LoVo (cell line): Measurements from ENCODE around the gene ZCWPW2.

Experiments used
- DNase-seq: peaks from one replicate; pipeline ENCODE4 v3.0.0-alpha.2; 2016; ENCODE audit warnings: low spot score

ZCWPW2 gene, protein sequence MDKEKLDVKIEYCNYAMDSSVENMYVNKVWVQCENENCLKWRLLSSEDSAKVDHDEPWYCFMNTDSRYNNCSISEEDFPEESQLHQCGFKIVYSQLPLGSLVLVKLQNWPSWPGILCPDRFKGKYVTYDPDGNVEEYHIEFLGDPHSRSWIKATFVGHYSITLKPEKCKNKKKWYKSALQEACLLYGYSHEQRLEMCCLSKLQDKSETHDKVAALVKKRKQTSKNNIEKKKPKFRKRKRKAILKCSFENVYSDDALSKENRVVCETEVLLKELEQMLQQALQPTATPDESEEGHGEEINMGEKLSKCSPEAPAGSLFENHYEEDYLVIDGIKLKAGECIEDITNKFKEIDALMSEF

DNA sequence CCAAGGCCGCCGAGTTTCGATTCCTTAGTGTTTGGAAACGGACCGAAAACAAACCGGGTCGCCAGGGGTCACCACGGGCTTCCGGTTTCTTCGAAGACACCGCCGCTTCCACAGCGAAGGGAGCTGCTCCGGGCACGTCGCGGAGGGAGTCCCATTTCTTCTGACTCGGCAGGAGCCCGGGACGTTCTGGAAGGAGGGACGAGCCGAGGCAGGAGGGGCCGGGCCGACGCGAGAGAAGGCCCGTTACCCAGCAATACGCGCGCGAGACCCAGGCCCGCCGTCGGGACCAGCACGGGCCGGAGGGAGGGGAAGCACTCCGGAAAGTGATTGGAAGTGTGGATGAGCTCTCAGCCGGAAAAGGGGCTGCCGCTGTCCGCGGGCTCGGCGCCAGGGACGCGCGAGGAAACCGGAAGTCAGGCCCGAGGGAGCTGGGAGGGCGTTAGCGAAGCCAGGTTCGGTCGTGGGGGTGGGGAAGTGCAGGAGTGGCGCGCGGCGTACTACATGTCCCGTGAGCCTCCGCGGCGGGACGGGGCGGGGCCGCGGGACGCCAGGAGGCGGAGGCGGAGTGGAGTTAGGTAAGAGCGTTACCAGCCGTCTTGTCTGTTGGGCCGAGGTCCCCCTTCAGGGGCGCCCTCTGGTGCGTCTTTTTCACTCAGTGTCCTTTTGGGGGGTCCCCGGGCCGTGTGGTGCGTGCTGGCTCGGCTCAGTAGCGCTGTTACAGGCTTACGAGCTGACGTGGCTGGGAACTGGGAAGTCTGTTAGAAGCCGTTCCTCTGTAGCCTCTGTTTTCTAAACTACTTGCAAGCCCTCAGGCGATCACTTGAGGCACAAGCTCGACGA lies at the start of gene ZCWPW2, which contains the start of gene AZI2:
ZCWPW2 (plus strand) TSS at position 93 of the 840 bp plus-strand sequence. CDS start 64,348 bp downstream, outside the sequence.
AZI2 (minus strand) TSS at position 196 of the 840 bp plus-strand sequence. CDS start 8,207 bp downstream, outside the sequence.
- DNase-seq: peak; percentile 95

DNA sequence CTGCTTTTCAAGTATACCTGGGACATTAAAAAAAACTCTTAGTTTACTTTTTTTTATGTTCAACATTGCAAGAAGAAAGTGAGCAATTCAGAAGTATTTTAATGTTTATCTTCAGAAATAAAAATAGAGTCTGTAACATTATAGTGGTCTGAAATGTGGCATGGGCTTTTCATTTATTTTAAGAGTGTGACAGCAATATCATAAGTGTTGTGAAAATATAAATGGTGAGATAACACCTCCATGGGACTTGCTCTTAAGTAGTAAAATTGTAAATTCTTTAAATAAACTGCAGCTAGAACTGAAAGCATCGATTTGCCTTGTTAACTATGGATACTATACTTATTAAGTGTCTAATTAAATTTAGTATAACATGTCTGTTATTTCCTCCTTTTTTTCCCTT lies 48.8 kb upstream of the ZCWPW2 start:
- DNase-seq: no peak

DNA sequence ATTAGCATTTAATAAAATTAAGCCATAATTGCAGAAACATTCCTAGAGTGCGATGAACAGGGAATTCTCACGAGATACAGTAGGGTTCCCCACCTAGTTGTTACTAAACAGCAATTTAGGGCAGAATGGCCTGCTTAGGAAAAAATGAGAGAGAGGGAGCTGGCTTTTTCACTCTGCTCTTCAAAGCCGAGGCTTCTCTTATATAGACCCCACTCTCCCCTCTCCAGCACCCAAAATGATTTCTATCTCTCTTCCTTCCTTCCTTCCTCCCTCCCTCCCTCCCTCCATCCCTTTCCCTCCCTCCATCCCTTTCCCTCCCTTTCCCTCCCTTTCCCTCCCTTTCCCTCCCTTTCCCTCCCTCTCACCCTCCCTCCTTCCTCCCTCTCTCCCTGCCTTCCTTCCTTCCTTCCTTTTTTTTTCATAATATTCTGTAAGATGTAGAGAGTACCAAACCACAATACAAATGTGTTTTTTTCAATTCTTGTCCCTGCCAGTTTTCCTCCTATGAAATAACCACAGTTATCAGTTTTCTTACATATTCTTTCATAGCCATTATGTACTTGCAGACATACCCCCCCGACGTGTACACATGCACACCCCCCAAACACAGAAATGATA lies 48.1 kb upstream of the ZCWPW2 start:
- DNase-seq: no peak

DNA sequence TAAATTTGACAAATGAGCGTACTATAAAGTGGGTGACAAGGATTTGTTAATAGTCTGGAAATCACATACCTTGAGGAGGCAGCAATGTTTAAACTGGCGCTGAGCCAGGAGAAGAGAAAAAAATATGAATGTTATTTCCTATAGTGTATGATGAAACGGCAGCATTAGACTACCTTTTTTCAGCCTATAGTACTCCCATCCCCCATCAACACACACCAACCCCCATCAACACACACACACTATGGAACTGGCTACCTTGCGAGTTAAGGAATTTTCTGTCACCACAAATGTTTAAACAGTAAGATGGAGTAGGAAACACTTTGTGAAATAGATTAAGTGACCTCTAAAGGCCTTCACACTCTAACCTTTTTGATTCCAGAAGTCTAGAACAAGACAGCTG lies 46.8 kb upstream of the ZCWPW2 start:
- no peak for DNase-seq

DNA sequence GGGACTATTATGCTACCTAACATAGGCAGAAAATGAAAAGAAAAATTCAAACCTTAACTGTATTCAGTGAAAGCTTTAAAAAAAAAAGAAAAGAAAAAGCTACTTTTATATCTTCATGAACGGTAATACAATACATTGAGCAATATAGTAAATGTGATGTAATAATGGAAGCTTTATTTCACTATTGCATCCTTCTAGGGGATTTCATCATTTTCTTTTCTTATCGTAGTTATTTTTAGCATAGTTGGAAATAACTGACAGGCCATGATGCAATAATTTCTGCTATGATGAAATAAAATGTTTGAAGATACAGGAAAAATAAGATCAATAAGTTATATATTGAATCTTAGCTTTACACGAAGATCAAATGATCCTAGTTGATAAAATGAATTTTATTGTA lies 40.3 kb upstream of the ZCWPW2 start:
- DNase-seq: no peak

DNA sequence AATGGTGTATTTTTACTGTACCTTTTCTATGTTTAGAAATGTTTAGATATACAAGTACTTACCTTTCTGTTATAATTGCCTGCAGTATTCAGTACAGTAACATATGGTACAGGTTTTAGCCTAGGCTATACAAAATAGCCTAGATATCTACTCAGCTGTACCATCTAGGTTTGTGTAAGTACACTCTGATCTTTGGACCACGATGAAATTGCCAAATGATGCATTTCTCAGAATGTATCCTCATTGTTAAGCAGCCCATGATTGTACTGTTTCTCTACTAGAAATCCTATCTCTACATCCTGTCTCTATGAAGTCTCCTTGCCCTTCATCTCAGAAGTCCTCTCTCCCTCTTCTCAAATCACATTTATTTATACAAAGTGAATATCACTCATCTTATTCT lies 32.8 kb upstream of the ZCWPW2 start:
- DNase-seq: no peak

DNA sequence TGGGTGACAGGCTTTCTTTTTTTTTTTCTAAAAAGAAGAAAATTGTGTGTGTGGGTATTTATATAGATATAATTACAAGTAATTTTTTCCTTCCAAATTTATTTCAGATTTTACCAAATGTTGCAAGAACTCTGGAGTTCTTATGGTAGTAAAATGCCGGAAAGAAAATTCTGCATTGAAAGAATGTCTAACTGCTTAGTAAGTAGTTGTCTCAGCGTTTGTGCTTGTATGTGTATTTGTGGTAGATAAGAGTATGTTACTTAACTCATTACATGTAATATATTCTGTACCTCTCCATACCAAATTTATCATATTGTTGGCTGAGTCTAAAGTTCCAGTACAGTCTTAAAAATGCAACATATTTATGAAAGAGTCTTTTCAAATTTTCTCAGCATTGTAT lies 32.3 kb upstream of the ZCWPW2 start:
- no peak for DNase-seq

DNA sequence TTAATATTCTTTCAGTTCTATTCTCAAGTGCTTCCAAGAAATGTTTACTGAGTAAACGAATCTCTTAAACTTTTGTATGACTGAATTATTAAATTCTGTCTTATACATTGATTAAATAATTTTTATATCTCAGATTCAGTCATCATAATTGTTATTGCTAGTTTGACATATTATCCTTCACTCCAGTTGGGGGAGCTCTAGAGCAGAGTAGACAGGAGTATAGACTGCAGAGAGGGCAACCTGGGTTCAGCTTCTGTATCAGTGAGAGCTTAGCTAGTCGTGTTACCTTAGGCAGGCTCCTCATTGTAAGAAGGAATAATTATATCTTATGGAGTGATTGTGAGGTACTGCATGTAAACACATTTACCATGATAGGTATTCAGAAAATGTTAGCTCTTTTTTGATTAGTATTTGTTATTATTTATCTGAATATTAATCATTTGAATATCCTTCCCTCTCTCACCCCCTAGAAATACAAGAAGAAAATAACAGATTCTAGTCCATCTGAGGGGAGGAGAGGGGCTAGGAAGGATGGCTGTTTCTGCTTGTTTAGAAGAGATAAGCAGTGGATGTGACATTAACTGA lies 31.0 kb upstream of the ZCWPW2 start:
- peak; percentile 19 for DNase-seq

DNA sequence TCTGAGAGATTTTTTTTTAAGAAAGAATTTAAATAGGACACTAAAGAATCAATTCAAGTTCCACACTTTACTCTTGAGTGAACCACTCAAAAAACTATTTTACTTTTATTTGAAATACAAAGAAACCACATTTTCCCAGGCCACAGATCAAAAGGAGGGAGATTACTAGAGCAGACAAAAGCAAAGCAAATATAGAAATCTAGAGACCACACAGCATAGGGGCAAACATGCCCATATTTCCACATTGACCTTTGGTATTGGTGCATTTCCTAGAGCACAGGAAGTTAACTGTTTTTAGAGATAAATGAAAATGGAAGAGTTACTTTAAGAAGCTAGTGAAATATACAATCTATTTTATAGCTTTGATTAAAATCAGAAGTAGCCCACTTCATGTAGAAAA lies 27.5 kb upstream of the ZCWPW2 start:
- no peak for DNase-seq

DNA sequence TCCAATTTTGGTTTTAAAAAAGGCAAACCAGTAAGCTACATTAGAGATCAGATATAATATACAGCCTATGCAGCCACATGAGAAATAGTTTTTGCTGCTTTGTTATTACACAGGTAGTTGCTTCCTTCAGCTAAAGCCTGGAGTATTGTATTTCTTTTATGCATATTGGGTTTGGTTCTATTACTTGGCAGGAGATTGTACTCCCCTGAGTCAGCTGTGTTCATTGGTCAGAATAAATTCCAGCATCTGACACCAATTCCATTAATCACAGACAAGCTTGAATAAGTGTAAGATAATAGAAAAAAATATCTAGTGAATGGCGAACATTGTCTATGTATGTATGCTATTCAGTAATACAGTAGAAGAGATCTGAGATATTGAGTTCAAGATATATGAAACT lies 26.1 kb upstream of the ZCWPW2 start:
- no peak for DNase-seq

DNA sequence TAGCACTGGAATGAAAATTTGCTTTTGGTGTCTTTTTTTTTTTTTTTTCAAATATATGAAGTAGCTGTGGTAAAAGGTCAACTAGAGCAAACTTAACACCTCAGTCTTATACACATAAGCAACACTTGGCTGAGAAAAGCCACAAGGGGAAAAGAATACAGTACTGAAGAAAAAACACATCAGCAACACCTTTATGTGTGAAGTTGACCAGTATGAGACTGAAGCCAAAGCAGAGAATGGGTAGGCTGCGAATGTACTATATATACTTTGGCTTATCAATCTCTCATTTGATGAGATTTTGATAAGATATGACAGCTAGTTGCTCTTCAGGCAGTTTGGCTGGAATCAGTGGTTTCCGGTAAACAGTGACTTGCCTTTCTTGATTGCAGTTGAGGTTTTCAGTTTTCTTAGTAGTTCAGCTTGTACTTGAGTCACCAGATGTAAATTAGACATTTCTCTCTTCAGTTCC lies 22.0 kb upstream of the ZCWPW2 start:
- DNase-seq: no peak

DNA sequence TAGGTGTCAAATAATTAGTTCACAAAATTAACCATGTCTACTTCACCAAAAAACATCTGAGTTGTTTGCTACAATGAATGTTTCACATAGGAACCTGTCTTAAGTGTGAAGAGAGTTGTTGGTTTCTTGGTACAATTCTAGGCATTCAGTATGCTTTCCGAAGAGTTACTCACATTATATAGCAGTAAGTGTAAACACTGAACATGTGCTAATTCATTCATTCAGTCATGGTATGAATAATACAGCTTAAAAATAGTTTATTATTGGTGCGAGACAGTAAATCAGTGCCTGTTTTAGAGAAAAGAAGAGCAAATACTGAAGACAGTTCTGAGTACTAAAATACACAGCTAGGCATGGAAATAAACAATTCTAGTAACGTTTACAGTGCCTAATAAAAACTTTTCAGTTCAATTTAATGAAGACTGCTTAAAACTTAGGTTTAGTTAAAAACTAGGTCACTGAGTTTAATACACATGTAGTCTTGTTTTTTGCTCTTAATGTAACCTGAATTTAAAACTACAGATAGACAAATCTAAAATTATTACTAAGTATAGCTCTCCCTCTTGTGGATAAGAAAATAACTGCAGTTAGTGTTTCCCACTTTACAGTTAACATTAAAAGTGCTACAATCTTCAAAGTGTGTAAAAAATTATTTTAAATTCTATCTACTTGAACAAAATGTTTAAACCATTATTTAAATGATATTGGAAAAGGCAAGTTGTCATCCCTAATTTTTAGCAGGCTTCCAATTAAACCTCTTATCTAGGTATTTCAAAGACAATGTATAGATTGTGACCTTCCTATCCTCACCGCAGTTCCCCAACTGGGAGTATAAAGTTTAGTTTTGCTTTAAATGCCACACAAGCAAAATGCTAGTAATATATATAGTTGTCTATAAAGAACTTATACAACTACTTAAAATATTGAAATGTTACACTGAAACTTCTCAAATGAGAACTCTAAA lies 20.1 kb upstream of the ZCWPW2 start:
- DNase-seq: peak; percentile 42

DNA sequence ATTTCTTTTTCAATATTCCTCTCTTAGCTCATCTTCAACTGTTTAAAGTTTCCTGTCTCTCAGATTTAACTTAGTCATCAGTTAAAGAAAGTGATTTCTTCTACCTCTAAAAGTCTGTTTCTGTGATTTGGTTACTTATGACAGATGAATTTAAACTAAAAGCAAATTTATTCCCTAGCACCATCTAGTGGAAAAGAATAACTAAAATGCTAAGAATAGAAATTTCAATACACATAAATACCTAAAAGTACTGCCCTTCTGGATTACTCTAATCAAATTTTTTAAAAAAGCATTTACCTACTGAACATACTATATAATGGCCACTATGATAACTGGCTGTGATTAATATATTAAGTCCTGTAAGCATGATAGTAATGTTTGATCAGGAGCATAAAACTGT lies 14.0 kb upstream of the ZCWPW2 start:
- no peak for DNase-seq

DNA sequence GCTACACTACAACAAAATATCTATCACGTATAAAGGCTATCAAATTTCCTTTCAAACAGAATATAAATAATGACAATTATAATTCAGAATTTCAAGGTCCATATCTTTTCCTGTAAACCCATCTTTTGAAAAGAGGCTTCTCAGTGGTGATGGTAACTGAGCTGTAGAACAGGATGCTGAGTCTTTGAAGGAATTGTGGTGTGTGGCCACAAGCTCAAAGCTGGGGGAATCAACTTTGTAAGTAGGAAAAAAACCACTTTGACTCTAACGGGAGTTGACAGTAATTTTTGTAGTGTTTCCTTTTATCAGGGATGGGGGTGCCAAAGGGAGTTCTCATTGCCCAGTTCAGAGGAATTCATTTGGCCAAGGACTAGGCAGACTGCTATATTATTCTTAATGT lies 13.3 kb upstream of the ZCWPW2 start:
- no peak for DNase-seq

DNA sequence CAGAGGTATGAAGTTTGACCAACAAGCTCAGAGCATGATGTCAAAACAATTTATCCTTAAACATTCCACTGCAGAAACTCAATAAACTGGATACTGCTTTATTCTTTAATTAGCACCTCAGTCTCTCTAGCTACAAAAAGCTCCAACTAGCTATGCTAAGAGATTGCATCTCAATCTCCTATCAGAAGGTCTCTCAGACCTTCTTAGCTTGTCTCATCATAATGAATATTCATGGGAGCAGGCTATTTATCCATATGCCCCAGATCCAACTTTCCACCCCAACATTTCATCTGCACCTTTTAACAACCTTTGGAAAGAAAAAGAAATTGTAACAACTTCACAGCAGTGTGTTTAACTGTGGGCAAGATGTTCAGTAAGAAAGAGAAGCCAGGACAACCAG lies 11.3 kb upstream of the ZCWPW2 start:
- DNase-seq: no peak

DNA sequence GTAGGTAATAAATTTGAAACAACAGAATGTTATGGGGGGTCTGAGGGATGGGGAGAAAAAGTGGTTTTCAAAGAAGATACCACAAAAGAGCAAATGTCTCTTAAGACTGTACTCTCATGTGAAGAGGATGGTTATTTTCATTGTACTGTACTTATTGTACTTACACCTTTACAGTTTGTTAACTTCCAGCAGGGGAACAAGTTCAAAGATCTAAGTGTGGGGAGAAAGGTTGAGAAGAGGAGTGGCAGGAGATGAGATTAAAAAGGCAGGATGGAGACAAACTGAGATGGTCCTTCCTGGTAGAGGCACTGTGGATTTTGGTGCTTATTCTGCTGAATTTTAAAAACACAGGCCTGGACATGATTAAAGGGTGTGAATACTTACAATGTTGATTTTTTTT lies 5.4 kb upstream of the ZCWPW2 start:
- no peak for DNase-seq

DNA sequence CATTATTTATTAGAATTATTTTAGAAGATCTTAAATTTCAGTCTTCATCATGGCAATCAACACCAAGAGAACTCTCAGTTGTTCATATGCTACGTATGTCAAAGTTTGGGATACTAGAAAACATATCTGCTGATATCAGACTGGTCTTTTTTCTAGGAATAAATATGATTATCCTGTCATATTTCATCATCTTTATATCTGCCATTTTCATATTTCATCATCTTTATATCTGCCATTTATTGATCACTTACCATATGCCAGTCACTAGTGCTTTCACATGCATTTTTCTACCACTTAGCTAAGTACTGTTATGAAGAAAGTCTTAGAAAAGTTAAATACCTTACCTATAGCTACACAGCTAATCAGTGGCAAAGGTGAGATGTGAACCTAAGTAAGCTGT lies 2.8 kb upstream of the ZCWPW2 start:
- no peak for DNase-seq

DNA sequence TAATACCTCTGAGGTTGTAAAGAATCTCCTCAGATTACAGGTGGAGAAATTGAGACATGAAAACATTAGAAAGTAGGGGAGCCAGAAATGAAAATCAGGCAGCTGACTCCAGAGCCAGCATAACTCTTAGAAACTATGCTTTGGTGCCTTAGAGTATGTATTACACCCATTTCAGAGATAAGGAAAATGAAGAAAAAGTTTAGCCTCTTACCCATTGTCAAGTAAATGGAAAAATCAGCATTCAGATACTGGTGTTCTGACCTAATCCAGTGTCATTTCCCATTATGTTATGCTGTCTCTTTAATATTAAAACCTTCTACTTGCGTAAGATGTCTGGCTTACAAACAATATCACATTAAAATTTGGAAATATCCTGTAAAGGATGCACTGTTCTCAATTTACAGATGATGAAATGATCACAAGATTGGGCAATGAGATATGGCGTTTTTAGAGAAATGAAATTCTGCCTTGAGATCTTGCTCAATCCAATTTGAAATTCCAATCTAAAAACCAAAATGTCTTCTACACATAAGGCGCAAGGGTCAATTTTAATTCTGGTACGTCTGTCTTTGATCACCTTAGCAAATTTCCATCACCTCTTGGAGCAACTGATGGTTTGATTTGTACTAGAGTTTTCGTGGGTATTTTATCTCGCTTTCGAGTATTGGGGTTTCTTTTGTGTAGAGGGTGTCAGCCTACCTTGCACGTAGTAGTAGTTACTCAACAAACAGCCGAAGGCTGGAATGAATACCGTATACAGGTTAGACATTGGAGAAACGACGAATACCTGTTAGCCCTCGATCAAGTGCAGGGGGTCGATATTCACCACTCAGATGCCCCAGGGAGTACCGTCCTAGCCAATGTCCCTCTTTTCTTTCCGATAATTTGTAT lies 902 bp upstream of the ZCWPW2 start:
- DNase-seq: no peak

DNA sequence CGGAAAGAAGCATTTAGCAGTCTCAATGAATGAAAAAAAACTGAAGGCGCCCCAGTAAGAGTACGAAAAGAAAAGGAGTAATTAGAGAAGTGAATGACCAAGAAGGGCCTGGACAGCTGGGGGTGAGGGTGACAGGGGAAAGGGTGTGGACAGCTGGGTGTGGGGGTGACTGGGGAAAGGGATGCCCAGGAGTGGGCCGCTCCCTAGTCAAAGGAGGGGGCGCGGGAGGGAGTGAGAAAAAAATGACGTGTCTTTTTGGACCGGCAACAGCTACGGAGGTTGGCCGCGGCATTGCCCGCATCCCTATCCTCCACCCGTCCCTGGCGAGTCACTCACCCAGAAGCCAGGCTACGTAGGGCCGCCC lies 274 bp upstream of the ZCWPW2 start:
- DNase-seq: no peak

DNA sequence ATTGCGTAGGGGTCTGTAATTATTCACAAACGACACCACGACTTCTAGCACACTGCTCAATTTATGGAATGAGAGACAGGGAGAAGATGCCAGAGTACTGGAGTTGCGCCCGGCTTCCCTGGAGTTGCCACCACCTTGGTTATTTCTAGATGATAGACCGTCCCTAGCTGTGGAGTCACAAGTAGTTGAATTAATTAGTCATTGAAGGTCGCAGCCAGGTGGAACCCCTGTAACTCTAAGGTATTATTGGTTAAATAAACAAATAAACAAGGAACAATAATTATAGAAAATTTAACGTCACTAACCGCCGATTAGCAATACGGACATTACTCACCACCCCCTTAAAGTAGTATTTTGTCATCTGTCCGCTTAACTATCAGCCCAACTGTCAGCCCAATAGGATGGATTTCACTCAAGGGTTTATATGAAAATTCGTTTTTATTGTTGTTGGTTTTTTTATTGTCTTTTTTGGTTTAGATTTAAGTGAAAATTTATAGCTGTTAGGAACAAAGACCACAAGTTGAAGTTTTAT lies 1.0 kb downstream of the ZCWPW2 start:
- DNase-seq: peak; percentile 61
